Measurements from ENCODE around the gene FNDC11. TPM values are rescaled to one million over a fixed set of nuclear protein-coding genes. Genes with fewer than 3 reads are reported as not detected.
"Not testable (repeated sequence)": the region's sequence is repeated elsewhere in the genome, so short reads cannot be mapped to it uniquely, and the experiment has no call there.

FNDC11 gene
- not detected in 2 replicates for total RNA-seq (2014; rRNA removed; shearing (Covaris generic); ENCODE audit: low replicate concordance)

GRCh38 chr20:63553933-63554290 lies at the start of gene FNDC11:
Gene FNDC11, plus strand, starts transcription at chr20:63554159. Its CDS starts 1,505 bp downstream, at chr20:63555664.
- Histone ChIP-seq H3K4me3 (no peak within 1 kb of the TSS), H3K27me3 (no peaks in the 10 kb centered on the region), H3K36me3 (peaks cover 5% of the 10 kb centered on the region), H3K9me3 (no peaks in the 10 kb centered on the region)
- no peak for DNase-seq

GRCh38 chr20:63504642-63505041 lies 49.3 kb upstream of the FNDC11 start:
- H3K27me3 ChIP-seq = peaks cover 4% of the 10 kb centered on the region
- no peak for DNase-seq
- no peaks in the 10 kb centered on the region for H3K36me3 ChIP-seq
- H3K9me3 ChIP-seq = peaks cover 4% of the 10 kb centered on the region
- no peak overlapping the region for H3K4me3 ChIP-seq

GRCh38 chr20:63505281-63505680 lies 48.7 kb upstream of the FNDC11 start:
- Histone ChIP-seq H3K9me3 (peaks cover 4% of the 10 kb centered on the region), H3K4me3 (no peak overlapping the region)
- DNase-seq = no peak

GRCh38 chr20:63505723-63506122 lies 48.2 kb upstream of the FNDC11 start:
- Histone ChIP-seq H3K4me3 (no peak overlapping the region), H3K27me3 (peaks cover 4% of the 10 kb centered on the region), H3K9me3 (peaks cover 4% of the 10 kb centered on the region), H3K36me3 (no peaks in the 10 kb centered on the region)
- DNase-seq = no peak

More at GRCh38 chr20:63505281-63505680, 48.7 kb upstream of the FNDC11 start:
- no peaks in the 10 kb centered on the region for H3K36me3 ChIP-seq
- peaks cover 4% of the 10 kb centered on the region for H3K27me3 ChIP-seq

- no peak overlapping the region for H3K4me3 ChIP-seq
- no peaks in the 10 kb centered on the region for H3K36me3 ChIP-seq
- peaks cover 4% of the 10 kb centered on the region for H3K9me3 ChIP-seq
- no peak for DNase-seq
- peaks cover 14% of the 10 kb centered on the region for H3K27me3 ChIP-seq
These were observed 46.7 kb upstream of the FNDC11 start for GRCh38 chr20:63507083-63507743.

GRCh38 chr20:63508072-63508768 lies 45.7 kb upstream of the FNDC11 start:
- Histone ChIP-seq H3K9me3 (peaks cover 4% of the 10 kb centered on the region), H3K36me3 (no peaks in the 10 kb centered on the region), H3K4me3 (no peak overlapping the region), H3K27me3 (peaks cover 21% of the 10 kb centered on the region)
- no peak for DNase-seq

- H3K4me3 ChIP-seq = no peak overlapping the region
- H3K36me3 ChIP-seq = no peaks in the 10 kb centered on the region
- H3K27me3 ChIP-seq = peaks cover 21% of the 10 kb centered on the region
- peaks cover 4% of the 10 kb centered on the region for H3K9me3 ChIP-seq
- no peak for DNase-seq
These were observed 44.8 kb upstream of the FNDC11 start for GRCh38 chr20:63509088-63509564.

GRCh38 chr20:63513207-63513606 lies 40.8 kb upstream of the FNDC11 start:
- H3K36me3 ChIP-seq = no peaks in the 10 kb centered on the region
- no peak overlapping the region for H3K4me3 ChIP-seq
- no peaks in the 10 kb centered on the region for H3K9me3 ChIP-seq
- H3K27me3 ChIP-seq = peaks cover 24% of the 10 kb centered on the region
- DNase-seq = no peak

- not testable (repeated sequence) for H3K9me3 ChIP-seq, DNase-seq, H3K36me3 ChIP-seq, H3K4me3 ChIP-seq
- H3K27me3 ChIP-seq = peaks cover 21% of the 10 kb centered on the region
These were observed 39.4 kb upstream of the FNDC11 start for GRCh38 chr20:63514520-63514919.

GRCh38 chr20:63517376-63518309 lies 36.3 kb upstream of the FNDC11 start:
- Histone ChIP-seq H3K4me3 (no peak overlapping the region), H3K36me3 (peaks cover 14% of the 10 kb centered on the region), H3K9me3 (no peaks in the 10 kb centered on the region), H3K27me3 (peaks cover 8% of the 10 kb centered on the region)
- DNase-seq = no peak

GRCh38 chr20:63518351-63518861 lies 35.6 kb upstream of the FNDC11 start:
- Histone ChIP-seq H3K9me3 (no peaks in the 10 kb centered on the region), H3K4me3 (no peak overlapping the region), H3K36me3 (peaks cover 19% of the 10 kb centered on the region), H3K27me3 (peaks cover 3% of the 10 kb centered on the region)
- DNase-seq = no peak

- Histone ChIP-seq H3K4me3 (no peak overlapping the region; the same call in 1 of the 2 replicates), H3K27me3 (peaks cover 3% of the 10 kb centered on the region), H3K36me3 (peaks cover 25% of the 10 kb centered on the region), H3K9me3 (no peaks in the 10 kb centered on the region)
- DNase-seq = no peak
These were observed 34.9 kb upstream of the FNDC11 start for GRCh38 chr20:63518946-63519667.

GRCh38 chr20:63519668-63520503 lies 34.1 kb upstream of the FNDC11 start:
- peak overlapping the region; percentile 95 for H3K4me3 ChIP-seq
- DNase-seq = peak; percentile 73
- peaks cover 3% of the 10 kb centered on the region for H3K27me3 ChIP-seq
- no peaks in the 10 kb centered on the region for H3K9me3 ChIP-seq
- H3K36me3 ChIP-seq = peaks cover 25% of the 10 kb centered on the region

- Histone ChIP-seq H3K4me3 (peak within 1 kb of the TSS; percentile 95), H3K9me3 (no peaks in the 10 kb centered on the region), H3K36me3 (peaks cover 25% of the 10 kb centered on the region), H3K27me3 (peaks cover 3% of the 10 kb centered on the region)
- DNase-seq = peak; percentile 73
These were observed 33.4 kb upstream of the FNDC11 start, which contains the start of gene PPDPF for GRCh38 chr20:63520504-63520933. Gene PPDPF, plus strand, starts transcription at chr20:63520765. Its CDS starts 544 bp downstream, at chr20:63521309.

GRCh38 chr20:63520934-63521601 lies 32.9 kb upstream of the FNDC11 start:
- Histone ChIP-seq H3K27me3 (peaks cover 3% of the 10 kb centered on the region), H3K36me3 (peaks cover 25% of the 10 kb centered on the region), H3K4me3 (peak overlapping the region; percentile 95), H3K9me3 (no peaks in the 10 kb centered on the region)
- peak; percentile 71 for DNase-seq

All from MG63 (cell line).